Measurements from ENCODE around the gene SMARCC1.

- TF ChIP-seq, protein P1, sequence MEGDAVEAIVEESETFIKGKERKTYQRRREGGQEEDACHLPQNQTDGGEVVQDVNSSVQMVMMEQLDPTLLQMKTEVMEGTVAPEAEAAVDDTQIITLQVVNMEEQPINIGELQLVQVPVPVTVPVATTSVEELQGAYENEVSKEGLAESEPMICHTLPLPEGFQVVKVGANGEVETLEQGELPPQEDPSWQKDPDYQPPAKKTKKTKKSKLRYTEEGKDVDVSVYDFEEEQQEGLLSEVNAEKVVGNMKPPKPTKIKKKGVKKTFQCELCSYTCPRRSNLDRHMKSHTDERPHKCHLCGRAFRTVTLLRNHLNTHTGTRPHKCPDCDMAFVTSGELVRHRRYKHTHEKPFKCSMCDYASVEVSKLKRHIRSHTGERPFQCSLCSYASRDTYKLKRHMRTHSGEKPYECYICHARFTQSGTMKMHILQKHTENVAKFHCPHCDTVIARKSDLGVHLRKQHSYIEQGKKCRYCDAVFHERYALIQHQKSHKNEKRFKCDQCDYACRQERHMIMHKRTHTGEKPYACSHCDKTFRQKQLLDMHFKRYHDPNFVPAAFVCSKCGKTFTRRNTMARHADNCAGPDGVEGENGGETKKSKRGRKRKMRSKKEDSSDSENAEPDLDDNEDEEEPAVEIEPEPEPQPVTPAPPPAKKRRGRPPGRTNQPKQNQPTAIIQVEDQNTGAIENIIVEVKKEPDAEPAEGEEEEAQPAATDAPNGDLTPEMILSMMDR (conservative IDR thresholded peaks at IDR 0.05): no peak
- no peak for TF ChIP-seq EZH2 (IDR thresholded peaks at IDR 0.05; ENCODE audit: low read depth)
Observed at GRCh38 chr3:47571391-47572175, 210.1 kb downstream of the SMARCC1 start.

Data from PC-9 (cell line).